H54 (cell line): Measurements from ENCODE around the gene C11orf86.

Experiments used
- DNase-seq: peaks from one replicate; pipeline ENCODE4 v3.0.0; 2011; ENCODE audit warnings: low spot score, mixed read lengths; ENCODE audit not compliant: insufficient read length
- FAIRE-seq: peaks from 3 replicates; lab custom pipeline; 2011; peaks lifted over from hg19 to GRCh38; lab: Jason Lieb, UNC
- POLR2A ChIP-seq: IDR thresholded peaks from 2 replicates; pipeline ENCODE4 v1.6.1; 2011; ENCODE audit warnings: low read depth, mild to moderate bottlenecking, low read length

Gene C11orf86

GRCh38 chr11:67016550-67016949 is 41.4 kb downstream of the C11orf86 start:
- no peak for DNase-seq
- TF ChIP-seq POLR2A: no peak
- FAIRE-seq: no peak

GRCh38 chr11:67020949-67021348 is 45.8 kb downstream of the C11orf86 start:
- DNase-seq: no peak
- FAIRE-seq: no peak
- no peak for TF ChIP-seq POLR2A

- no peak for DNase-seq
- TF ChIP-seq POLR2A: no peak
- no peak for FAIRE-seq
Measured at GRCh38 chr11:67022341-67022933, 47.3 kb downstream of the C11orf86 start.

DNA sequence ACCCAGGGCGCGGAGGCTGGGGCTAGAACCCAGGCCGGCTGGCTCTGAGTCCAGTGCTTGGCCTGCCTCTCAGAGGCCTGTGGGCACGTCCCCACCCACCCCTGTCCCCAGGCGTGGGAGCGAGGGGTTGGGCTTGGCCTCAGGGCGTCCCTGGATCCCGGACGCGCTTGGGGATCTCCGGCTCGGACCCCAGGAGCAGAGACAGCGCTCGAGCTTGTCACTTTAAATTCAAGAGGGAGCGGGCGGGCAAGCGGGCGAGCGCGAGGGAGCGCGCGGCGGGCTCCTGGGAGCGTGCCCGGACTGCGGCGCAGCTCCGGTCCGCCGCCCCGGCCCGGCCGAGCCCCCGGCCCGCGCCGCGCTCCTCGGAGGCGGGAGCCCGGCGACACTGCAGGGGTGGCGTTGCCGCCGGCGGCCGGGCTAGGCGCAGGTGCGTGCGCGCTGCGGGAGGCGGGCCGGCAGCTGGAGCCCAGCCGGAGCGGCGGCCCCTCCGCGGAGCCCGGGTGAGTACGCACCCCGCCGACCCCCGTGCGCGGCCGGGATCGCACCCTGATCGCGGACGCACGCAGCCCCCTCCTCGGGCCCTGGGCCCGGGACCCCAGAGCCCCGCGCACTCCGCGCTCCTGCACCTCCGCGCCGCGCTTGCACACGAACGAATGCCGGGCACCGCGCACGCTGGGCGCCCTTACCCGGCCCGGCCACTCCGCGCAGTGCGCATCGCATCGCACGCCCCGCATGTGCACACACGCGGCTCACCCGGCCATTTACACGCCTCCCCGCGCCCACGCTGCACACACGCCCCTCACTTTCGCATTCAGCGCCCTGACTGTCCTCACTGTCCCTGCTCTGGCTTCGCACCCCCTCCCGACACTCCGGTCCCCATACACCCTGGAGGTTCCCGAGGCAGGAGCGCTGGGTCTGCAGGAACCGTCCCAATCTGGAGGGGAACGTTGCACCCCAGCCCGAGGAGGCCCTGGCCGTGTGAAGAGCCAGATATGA is 48.2 kb downstream of the C11orf86 start, which contains the start of gene SYT12:
TSS of gene SYT12 (plus strand) at position 174 of the 996 bp plus-strand sequence. CDS start 7,011 bp downstream, outside the sequence.
- DNase-seq (no peak), FAIRE-seq (no peak)
- no peak for TF ChIP-seq POLR2A

DNA sequence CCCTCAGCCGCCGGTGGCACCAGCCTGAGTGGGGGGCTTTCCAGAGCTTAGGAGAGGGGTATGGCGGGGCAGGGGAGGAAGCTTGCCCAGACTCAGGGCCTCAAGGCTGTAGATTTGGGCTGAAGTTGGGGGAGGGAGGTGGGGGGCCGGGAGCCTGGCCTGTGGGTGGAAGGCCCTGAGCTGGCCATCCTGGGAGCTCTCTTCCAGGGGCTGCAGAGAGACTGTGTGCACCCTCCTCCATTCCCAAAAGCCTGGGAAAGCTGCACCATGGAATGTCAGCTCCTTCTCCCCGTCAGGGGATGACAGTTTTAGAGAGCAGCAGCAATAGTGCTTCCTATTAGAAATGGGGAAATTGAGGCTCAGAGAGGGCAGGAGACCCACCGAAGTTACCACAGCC is 48.9 kb downstream of the C11orf86 start:
- FAIRE-seq (no peak), DNase-seq (no peak)
- no peak for TF ChIP-seq POLR2A

- DNase-seq (no peak), FAIRE-seq (no peak)
- no peak for TF ChIP-seq POLR2A
Measured at GRCh38 chr11:67024410-67024809, 49.3 kb downstream of the C11orf86 start.

DNA sequence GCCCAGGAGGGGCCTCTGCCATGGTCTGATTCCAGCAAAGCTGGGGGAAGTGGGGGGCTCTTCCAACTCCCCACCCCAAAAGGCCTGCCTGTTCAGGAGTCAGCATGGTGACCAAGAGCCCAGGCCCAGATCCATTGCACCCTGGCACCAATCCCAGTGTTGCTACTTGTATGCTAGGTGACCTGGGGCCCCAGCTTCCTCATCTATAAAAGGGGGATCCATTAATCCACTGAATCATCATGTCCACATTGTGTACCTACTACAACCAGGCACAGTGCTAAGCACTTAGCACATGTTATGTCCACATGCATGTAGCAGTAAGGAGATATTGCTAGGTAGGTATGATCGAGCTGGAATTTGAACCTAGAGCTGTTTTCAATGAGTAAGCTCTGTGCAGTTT is 49.9 kb downstream of the C11orf86 start:
- FAIRE-seq: no peak

GRCh38 chr11:67025750-67026149 is 50.6 kb downstream of the C11orf86 start:
- FAIRE-seq (no peak), DNase-seq (no peak)
- TF ChIP-seq POLR2A: no peak

More for the DNA sequence above, 49.9 kb downstream of the C11orf86 start:
- no peak for TF ChIP-seq POLR2A
- DNase-seq: no peak
